ENCODE measurements around the gene RWDD4.

The RWDD4 gene

GRCh38 chr4:183620421-183620820, 38.6 kb downstream of the RWDD4 start:
- Histone ChIP-seq H3K36me3 (ENCODE audit: control insufficient read depth, insufficient read depth, low read length) (no peaks in the 10 kb centered on the region), H3K4me1 (ENCODE audit: control insufficient read depth, insufficient read depth, low read length) (no peaks in the 10 kb centered on the region; the same call in 1 of the 2 replicates), H3K27me3 (ENCODE audit: control insufficient read depth, insufficient read depth, low read length) (no peaks in the 10 kb centered on the region), H3K4me3 (ENCODE audit: low read depth, low read length) (no peak overlapping the region), H3K9ac (ENCODE audit: low read length) (no peak overlapping the region), H3K27ac (ENCODE audit: low read depth, low read length) (no peak overlapping the region), H3K9me3 (ENCODE audit: control insufficient read depth, insufficient read depth, low read depth, low read length) (no peaks in the 10 kb centered on the region)

DNA sequence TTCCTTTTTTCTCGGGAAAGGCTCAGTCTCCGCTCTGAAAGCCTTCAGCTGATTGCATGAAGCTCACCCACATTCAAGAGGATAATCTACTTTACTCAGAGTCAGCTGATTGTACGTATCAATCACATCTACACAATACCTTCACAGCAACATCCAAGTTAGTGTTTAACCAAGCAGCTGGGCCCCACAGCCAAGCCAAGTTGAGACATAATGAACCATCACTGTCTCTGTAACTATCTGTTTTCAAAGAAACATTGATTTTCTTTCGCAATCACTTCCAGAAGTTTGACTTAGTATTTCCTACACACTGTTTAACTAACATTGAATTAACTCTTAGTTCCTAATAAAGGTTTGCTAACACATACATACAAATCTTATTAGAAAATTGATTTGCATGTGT, 40.3 kb downstream of the RWDD4 start:
- Histone ChIP-seq H3K27me3 (ENCODE audit: control insufficient read depth, insufficient read depth, low read length) (no peaks in the 10 kb centered on the region), H3K27ac (ENCODE audit: low read depth, low read length) (no peak overlapping the region), H3K36me3 (ENCODE audit: control insufficient read depth, insufficient read depth, low read length) (no peaks in the 10 kb centered on the region), H3K4me3 (ENCODE audit: low read depth, low read length) (no peak overlapping the region), H3K9ac (ENCODE audit: low read length) (no peak overlapping the region), H3K4me1 (ENCODE audit: control insufficient read depth, insufficient read depth, low read length) (no peaks in the 10 kb centered on the region; the same call in 1 of the 2 replicates), H3K9me3 (ENCODE audit: control insufficient read depth, insufficient read depth, low read depth, low read length) (no peaks in the 10 kb centered on the region)

GRCh38 chr4:183617075-183617474, 41.9 kb downstream of the RWDD4 start:
- H3K4me3 ChIP-seq (ENCODE audit: low read depth, low read length), result no peak overlapping the region
- no peaks in the 10 kb centered on the region for H3K9me3 ChIP-seq (ENCODE audit: control insufficient read depth, insufficient read depth, low read depth, low read length)
- no peaks in the 10 kb centered on the region; the same call in 1 of the 2 replicates for H3K4me1 ChIP-seq (ENCODE audit: control insufficient read depth, insufficient read depth, low read length)
- H3K27ac ChIP-seq (ENCODE audit: low read depth, low read length), result no peak overlapping the region
- no peaks in the 10 kb centered on the region for H3K27me3 ChIP-seq (ENCODE audit: control insufficient read depth, insufficient read depth, low read length)
- H3K36me3 ChIP-seq (ENCODE audit: control insufficient read depth, insufficient read depth, low read length), result no peaks in the 10 kb centered on the region
- no peak overlapping the region for H3K9ac ChIP-seq (ENCODE audit: low read length)

- Histone ChIP-seq H3K4me1 (ENCODE audit: control insufficient read depth, insufficient read depth, low read length) (no peaks in the 10 kb centered on the region), H3K36me3 (ENCODE audit: control insufficient read depth, insufficient read depth, low read length) (no peaks in the 10 kb centered on the region), H3K27ac (ENCODE audit: low read depth, low read length) (no peak overlapping the region), H3K9me3 (ENCODE audit: control insufficient read depth, insufficient read depth, low read depth, low read length) (no peaks in the 10 kb centered on the region), H3K4me3 (ENCODE audit: low read depth, low read length) (no peak overlapping the region), H3K9ac (ENCODE audit: low read length) (no peak overlapping the region), H3K27me3 (ENCODE audit: control insufficient read depth, insufficient read depth, low read length) (no peaks in the 10 kb centered on the region)
Observed at GRCh38 chr4:183612329-183613250, 46.4 kb downstream of the RWDD4 start.

DNA sequence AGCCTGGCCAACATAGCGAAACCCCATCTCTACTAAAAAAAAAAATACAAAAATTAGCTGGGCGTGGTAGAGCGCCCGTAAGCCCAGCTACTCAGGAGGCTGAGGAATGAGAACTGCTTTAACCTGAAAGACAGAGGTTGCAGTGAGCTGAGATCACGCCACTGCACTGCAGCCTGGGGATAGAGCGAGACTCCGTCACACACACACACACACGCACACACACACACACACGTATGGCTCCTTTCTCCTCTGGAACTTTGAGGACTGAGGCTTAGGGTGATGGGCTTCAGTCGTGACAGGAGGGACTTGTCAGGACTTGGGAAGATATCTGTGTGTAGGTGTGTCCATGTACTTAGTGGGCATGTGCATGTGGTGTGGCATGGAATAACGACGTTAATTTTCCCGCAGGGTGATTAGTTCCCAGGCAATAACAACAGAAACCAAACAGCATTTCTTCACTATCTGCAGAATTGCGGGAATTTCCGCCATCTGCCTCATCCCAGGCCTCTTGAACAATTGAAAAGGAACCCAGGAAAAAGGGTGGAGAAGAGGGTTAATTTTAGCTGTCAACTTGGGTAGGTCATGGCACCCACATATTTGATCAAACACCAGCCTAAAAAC, 47.7 kb downstream of the RWDD4 start:
- H3K4me1 ChIP-seq (ENCODE audit: control insufficient read depth, insufficient read depth, low read length), result no peaks in the 10 kb centered on the region
- H3K9ac ChIP-seq (ENCODE audit: low read length), result no peak overlapping the region
- no peaks in the 10 kb centered on the region for H3K36me3 ChIP-seq (ENCODE audit: control insufficient read depth, insufficient read depth, low read length)
- H3K4me3 ChIP-seq (ENCODE audit: low read depth, low read length), result no peak overlapping the region
- no peak overlapping the region for H3K27ac ChIP-seq (ENCODE audit: low read depth, low read length)
- no peaks in the 10 kb centered on the region for H3K9me3 ChIP-seq (ENCODE audit: control insufficient read depth, insufficient read depth, low read depth, low read length)
- H3K27me3 ChIP-seq (ENCODE audit: control insufficient read depth, insufficient read depth, low read length), result no peaks in the 10 kb centered on the region

DNA sequence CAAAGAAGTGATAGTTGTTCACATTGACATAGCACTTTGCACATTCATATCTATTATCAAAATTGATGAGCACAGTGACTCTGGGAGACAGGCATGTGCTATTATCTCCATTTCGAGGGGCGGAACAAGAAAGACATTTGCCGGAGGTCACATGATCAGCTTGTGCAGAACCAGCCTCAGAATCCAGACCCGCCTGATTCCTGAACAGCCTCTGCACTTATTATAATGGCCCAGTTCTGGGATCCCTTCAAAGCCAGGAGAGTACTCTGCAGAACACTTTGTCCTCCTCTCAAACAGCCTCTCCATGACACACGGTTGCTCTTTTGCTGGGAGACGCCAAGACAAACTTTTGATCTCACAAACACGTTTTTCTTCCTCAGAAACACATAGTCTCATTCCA, 48.4 kb downstream of the RWDD4 start:
- H3K9ac ChIP-seq (ENCODE audit: low read length), result no peak overlapping the region
- H3K27ac ChIP-seq (ENCODE audit: low read depth, low read length), result no peak overlapping the region
- H3K4me1 ChIP-seq (ENCODE audit: control insufficient read depth, insufficient read depth, low read length), result no peaks in the 10 kb centered on the region
- no peaks in the 10 kb centered on the region for H3K36me3 ChIP-seq (ENCODE audit: control insufficient read depth, insufficient read depth, low read length)
- no peak overlapping the region for H3K4me3 ChIP-seq (ENCODE audit: low read depth, low read length)
- no peaks in the 10 kb centered on the region for H3K9me3 ChIP-seq (ENCODE audit: control insufficient read depth, insufficient read depth, low read depth, low read length)
- no peaks in the 10 kb centered on the region for H3K27me3 ChIP-seq (ENCODE audit: control insufficient read depth, insufficient read depth, low read length)

DNA sequence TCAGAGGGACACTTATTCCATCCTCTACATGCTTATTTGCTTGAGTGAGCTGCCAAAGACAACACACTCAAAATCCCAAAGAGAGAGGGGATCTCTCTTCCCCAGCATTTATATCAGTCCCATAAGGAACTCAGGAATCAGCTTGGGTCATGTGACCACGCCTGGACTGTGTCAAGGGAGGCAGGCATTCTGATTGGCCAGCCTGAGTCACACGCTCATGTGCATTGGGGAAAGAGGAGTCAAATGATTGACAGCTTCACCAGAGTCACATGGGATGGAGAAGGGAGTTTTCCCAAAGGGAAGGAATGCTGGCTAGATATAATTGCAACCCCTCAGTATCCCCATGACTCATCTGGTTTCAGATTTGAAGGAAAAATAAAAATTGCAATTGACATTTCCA, 49.0 kb downstream of the RWDD4 start:
- no peak overlapping the region for H3K9ac ChIP-seq (ENCODE audit: low read length)
- H3K4me1 ChIP-seq (ENCODE audit: control insufficient read depth, insufficient read depth, low read length), result no peaks in the 10 kb centered on the region
- no peak overlapping the region for H3K4me3 ChIP-seq (ENCODE audit: low read depth, low read length)

GRCh38 chr4:183609151-183609550, 49.8 kb downstream of the RWDD4 start:
- no peaks in the 10 kb centered on the region for H3K4me1 ChIP-seq (ENCODE audit: control insufficient read depth, insufficient read depth, low read length)
- no peak overlapping the region for H3K4me3 ChIP-seq (ENCODE audit: low read depth, low read length)
- no peaks in the 10 kb centered on the region for H3K9me3 ChIP-seq (ENCODE audit: control insufficient read depth, insufficient read depth, low read depth, low read length)
- no peaks in the 10 kb centered on the region for H3K27me3 ChIP-seq (ENCODE audit: control insufficient read depth, insufficient read depth, low read length)
- H3K36me3 ChIP-seq (ENCODE audit: control insufficient read depth, insufficient read depth, low read length), result no peaks in the 10 kb centered on the region
- no peak overlapping the region for H3K9ac ChIP-seq (ENCODE audit: low read length)
- no peak overlapping the region for H3K27ac ChIP-seq (ENCODE audit: low read depth, low read length)

More for the DNA sequence above, 49.0 kb downstream of the RWDD4 start:
- Histone ChIP-seq H3K27me3 (ENCODE audit: control insufficient read depth, insufficient read depth, low read length) (no peaks in the 10 kb centered on the region), H3K9me3 (ENCODE audit: control insufficient read depth, insufficient read depth, low read depth, low read length) (no peaks in the 10 kb centered on the region), H3K27ac (ENCODE audit: low read depth, low read length) (no peak overlapping the region), H3K36me3 (ENCODE audit: control insufficient read depth, insufficient read depth, low read length) (no peaks in the 10 kb centered on the region)

DNA sequence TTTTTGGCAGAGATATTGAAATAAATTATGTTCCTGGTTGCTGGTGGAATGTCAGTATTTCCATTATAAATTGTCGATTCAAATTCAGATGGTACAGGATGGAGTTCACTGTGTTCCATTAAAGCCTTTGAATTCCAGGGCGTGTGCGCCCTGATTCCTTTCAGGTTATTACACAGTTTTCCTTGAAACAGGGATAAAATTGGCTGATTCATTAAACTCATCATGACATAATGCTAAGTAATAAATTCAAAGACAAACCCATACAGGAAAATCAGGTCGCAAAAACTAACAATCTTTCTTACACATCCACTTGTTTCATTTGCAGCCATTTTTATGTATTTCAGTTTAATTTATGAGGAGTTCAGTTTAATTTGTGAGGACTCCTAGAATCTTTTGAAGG, 51.1 kb downstream of the RWDD4 start:
- Histone ChIP-seq H3K27ac (ENCODE audit: low read depth, low read length) (no peak overlapping the region), H3K27me3 (ENCODE audit: control insufficient read depth, insufficient read depth, low read length) (no peaks in the 10 kb centered on the region), H3K9ac (ENCODE audit: low read length) (no peak overlapping the region), H3K4me3 (ENCODE audit: low read depth, low read length) (no peak overlapping the region), H3K36me3 (ENCODE audit: control insufficient read depth, insufficient read depth, low read length) (no peaks in the 10 kb centered on the region), H3K4me1 (ENCODE audit: control insufficient read depth, insufficient read depth, low read length) (no peaks in the 10 kb centered on the region), H3K9me3 (ENCODE audit: control insufficient read depth, insufficient read depth, low read depth, low read length) (no peaks in the 10 kb centered on the region)

- Histone ChIP-seq H3K9ac (ENCODE audit: low read length) (no peak overlapping the region), H3K27me3 (ENCODE audit: control insufficient read depth, insufficient read depth, low read length) (no peaks in the 10 kb centered on the region), H3K27ac (ENCODE audit: low read depth, low read length) (no peak overlapping the region), H3K4me1 (ENCODE audit: control insufficient read depth, insufficient read depth, low read length) (no peaks in the 10 kb centered on the region), H3K36me3 (ENCODE audit: control insufficient read depth, insufficient read depth, low read length) (no peaks in the 10 kb centered on the region), H3K9me3 (ENCODE audit: control insufficient read depth, insufficient read depth, low read depth, low read length) (no peaks in the 10 kb centered on the region), H3K4me3 (ENCODE audit: low read depth, low read length) (no peak overlapping the region)
Observed at GRCh38 chr4:183602557-183603027, 56.4 kb downstream of the RWDD4 start.

DNA sequence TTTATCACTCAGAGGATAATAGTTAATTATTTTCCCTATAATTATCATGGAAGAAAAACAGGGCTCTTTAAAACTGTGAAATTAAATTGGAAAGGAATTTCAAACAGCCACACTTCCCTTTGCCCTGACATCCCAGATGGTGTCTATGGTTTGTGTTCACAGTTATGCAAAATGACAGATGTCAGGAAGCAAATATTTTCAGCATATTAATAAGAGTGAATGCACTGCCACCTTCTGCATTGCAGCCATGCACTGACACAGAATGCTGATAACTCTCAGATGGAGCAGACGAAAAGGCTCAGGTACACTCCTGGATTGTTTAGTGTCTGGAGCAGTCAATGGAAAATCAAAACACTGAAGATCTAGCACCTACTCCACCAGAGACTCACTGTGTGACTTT, 57.6 kb downstream of the RWDD4 start:
- Histone ChIP-seq H3K27me3 (ENCODE audit: control insufficient read depth, insufficient read depth, low read length) (no peaks in the 10 kb centered on the region), H3K9ac (ENCODE audit: low read length) (no peak overlapping the region), H3K36me3 (ENCODE audit: control insufficient read depth, insufficient read depth, low read length) (no peaks in the 10 kb centered on the region), H3K4me1 (ENCODE audit: control insufficient read depth, insufficient read depth, low read length) (no peaks in the 10 kb centered on the region), H3K27ac (ENCODE audit: low read depth, low read length) (no peak overlapping the region), H3K4me3 (ENCODE audit: low read depth, low read length) (no peak overlapping the region), H3K9me3 (ENCODE audit: control insufficient read depth, insufficient read depth, low read depth, low read length) (no peaks in the 10 kb centered on the region)

Measured in HUES6 (cell line).